Neural progenitor cell (in vitro differentiated cells): Measurements from ENCODE around the gene FAM193B.

Experiments
- EZH2 ChIP-seq: fragments of 200-600 bp; sonication (generic); IDR thresholded peaks from 2 replicates; pipeline ENCODE4 v1.6.1; 2017; ENCODE audit warnings: antibody characterized with exemption, mild to moderate bottlenecking, moderate library complexity
- TF ChIP-seq, protein P1 (sequence below): fragments of 200-600 bp; sonication (generic); IDR thresholded peaks from 2 replicates; pipeline ENCODE4 v1.5.1; 2017; ENCODE audit warnings: antibody characterized with exemption, mild to moderate bottlenecking

DNA sequence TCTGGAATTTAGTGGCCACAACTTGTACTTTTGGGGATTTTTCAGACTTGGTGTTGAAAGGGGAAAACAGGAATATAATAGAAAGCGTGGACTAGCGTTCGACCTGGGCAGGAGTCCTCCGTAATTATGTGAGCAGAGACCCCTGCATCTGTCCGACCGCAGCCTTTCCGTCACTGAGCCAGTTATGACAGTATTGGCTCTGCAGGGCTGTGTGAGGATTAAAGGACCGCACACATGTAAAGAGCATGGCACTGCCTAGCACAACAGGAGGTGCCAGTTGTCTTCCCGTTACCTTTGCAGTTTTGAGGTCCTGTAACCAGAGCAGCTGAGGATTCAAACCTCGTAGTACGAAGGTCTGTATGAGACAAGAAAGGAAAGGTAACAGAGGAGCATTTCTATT, 46.8 kb upstream of the FAM193B start:
- TF ChIP-seq, protein P1, sequence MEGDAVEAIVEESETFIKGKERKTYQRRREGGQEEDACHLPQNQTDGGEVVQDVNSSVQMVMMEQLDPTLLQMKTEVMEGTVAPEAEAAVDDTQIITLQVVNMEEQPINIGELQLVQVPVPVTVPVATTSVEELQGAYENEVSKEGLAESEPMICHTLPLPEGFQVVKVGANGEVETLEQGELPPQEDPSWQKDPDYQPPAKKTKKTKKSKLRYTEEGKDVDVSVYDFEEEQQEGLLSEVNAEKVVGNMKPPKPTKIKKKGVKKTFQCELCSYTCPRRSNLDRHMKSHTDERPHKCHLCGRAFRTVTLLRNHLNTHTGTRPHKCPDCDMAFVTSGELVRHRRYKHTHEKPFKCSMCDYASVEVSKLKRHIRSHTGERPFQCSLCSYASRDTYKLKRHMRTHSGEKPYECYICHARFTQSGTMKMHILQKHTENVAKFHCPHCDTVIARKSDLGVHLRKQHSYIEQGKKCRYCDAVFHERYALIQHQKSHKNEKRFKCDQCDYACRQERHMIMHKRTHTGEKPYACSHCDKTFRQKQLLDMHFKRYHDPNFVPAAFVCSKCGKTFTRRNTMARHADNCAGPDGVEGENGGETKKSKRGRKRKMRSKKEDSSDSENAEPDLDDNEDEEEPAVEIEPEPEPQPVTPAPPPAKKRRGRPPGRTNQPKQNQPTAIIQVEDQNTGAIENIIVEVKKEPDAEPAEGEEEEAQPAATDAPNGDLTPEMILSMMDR = no peak
- no peak for TF ChIP-seq EZH2
